Body of pancreas (tissue), 4 donors: ENCODE data around the gene FAM151A.

Experiments used
- POLR2A ChIP-seq, 3 donors: fragments of 450-650 bp; IDR thresholded peaks; one replicate each; pipeline ENCODE4 v1.6.1; 2016; ENCODE audit warnings: antibody characterized with exemption in 3 of 3, mild to moderate bottlenecking in 2 of 3
- TF ChIP-seq, protein P1 (sequence below), 7 experiments: fragments of 450-650 bp in 4 of 7; fragments of 200-600 bp in 3 of 7; sonication (generic) in 3 of 7; IDR thresholded peaks; one replicate each; pipeline ENCODE4 v1.5.1; 2016 to 2019; ENCODE audit warnings: antibody characterized with exemption in 7 of 7

- TF ChIP-seq, protein P1, sequence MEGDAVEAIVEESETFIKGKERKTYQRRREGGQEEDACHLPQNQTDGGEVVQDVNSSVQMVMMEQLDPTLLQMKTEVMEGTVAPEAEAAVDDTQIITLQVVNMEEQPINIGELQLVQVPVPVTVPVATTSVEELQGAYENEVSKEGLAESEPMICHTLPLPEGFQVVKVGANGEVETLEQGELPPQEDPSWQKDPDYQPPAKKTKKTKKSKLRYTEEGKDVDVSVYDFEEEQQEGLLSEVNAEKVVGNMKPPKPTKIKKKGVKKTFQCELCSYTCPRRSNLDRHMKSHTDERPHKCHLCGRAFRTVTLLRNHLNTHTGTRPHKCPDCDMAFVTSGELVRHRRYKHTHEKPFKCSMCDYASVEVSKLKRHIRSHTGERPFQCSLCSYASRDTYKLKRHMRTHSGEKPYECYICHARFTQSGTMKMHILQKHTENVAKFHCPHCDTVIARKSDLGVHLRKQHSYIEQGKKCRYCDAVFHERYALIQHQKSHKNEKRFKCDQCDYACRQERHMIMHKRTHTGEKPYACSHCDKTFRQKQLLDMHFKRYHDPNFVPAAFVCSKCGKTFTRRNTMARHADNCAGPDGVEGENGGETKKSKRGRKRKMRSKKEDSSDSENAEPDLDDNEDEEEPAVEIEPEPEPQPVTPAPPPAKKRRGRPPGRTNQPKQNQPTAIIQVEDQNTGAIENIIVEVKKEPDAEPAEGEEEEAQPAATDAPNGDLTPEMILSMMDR (IDR thresholded peaks at IDR 0.05): peak in 1 of 7 experiments; percentile 14
- peak; percentile 48 to 89 (median 86) for TF ChIP-seq POLR2A (IDR thresholded peaks at IDR 0.05)
These were observed 41.7 kb downstream of the FAM151A start for GRCh38 chr1:54581621-54582035.
